CD4-positive, alpha-beta T cell treated with Interleukin-21 for 1 hour (primary cell): ENCODE measurements around the gene VPS37B.

Source experiments
- DNase-seq: peaks from one replicate; pipeline ENCODE4 v3.0.0-alpha.2; 2020

VPS37B gene

DNA sequence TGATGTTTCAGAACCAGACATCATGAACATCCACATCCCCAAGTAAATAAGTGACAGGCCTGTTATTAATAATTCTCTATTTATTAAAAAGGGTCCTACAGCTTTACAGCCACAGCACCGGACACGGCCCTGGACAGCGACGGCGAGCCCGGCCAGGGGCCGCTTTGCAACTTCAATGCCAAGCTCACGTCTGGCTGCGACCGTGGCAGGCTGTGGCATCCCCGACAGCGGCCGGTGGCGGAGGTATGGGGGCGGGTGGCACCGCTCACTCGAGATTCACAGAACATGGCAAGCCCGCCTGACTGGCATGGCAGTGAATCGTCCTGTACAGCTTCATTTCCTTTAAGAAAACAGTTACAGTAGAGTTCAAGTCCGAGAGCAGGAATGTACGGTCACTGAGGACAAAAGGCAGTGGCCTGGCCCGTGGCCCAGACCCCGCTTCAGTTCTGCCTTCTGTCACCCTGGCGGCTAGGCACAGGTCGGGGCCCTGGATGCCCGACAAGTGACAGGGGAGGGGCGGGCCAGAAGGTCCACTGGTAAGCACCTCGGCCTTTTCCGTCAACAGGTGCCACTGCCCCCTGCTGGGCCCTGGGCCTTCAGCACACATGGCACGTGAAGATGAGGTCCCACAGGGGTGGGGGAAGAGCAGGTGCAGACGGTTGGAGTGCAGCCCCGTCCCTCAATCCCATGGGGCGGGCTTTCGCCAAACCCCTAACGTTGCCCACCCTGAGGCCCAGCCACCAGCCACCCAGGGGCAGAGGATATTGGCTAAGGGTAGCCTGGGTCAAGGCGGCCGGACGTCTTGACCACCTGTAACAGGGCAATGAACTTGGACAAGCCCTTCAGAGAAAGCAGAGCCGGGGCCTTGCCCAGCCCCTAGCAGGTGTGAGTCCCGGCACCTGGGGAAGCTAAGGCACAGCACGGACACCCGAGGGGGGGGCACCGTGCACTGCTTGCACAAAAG, 30.4 kb downstream of the VPS37B start:
- DNase-seq, result no peak

- DNase-seq, result no peak
Measured at GRCh38 chr12:122864894-122865253, 31.1 kb downstream of the VPS37B start.

DNA sequence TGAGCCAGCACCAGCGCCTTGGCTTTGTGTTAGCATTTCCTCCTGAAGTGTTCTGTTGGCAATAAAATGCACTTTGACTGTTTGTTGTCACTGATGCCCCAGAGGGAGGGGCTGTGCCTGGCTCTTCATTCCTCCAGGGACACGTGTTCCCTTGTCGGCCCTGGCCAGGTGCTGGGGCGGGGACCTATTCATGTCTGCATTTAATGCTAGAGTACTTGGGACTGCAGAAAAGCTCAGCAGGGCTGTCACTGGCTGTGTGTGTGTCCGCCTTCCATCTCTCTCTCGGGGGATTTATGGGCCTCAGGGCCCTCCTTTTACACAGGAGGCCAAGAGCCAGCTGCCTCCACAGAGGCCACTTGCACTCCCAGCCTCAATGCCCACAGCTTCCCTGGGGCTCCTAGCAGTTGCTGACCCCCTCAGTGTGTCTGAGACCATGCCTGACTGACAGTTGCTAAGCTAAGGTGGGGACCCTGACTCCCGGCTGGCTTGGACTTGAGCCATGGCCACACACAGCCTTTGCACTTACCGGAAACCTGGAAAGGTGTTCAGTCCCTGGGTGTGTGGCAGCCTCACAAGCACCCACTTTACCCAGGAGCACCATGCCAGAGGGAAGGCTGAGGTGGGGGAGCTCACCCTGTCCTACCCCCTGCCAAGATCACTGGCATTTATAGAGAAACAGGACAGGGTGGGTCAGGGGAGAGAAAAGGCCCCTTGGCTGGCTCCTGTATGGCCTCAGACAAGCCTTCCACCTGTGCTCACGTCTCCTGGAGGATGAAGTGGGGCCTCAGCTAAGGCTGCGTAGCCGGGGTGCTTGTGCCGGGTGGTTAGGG, 32.8 kb downstream of the VPS37B start:
- DNase-seq, result no peak

DNA sequence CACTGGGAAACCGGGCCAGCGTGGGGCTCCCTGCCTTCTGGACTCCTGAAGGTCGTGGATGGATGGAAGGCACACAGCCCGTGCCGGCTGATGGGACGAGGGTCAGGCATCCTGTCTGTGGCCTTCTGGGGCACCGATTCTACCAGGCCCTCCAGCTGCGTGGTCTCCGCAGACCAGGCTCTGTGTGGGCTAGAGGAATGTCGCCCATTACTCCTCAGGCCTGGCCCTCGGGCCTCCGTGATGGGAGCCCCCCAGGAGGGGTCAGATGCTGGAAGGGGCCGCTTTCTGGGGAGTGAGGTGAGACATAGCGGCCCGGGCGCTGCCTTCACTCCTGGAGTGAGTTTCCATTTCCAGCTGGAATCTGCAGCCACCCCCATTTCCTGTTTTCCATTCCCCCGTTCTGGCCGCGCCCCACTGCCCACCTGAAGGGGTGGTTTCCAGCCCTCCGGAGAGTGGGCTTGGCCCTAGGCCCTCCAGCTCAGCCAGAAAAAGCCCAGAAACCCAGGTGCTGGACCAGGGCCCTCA, 33.8 kb downstream of the VPS37B start:
- no peak for DNase-seq

DNA sequence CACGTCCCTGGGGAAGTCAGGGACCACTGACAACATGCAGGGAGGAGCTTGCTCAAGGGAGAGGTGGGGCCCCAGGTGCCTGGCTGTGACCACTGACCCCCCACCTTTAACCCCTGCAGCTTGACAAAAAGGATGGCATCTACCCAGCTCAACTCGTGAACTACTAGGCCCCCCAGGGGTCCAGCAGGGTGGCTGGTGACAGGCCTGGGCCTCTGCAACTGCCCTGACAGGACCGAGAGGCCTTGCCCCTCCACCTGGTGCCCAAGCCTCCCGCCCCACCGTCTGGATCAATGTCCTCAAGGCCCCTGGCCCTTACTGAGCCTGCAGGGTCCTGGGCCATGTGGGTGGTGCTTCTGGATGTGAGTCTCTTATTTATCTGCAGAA, 34.3 kb downstream of the VPS37B start:
- DNase-seq, result no peak

DNA sequence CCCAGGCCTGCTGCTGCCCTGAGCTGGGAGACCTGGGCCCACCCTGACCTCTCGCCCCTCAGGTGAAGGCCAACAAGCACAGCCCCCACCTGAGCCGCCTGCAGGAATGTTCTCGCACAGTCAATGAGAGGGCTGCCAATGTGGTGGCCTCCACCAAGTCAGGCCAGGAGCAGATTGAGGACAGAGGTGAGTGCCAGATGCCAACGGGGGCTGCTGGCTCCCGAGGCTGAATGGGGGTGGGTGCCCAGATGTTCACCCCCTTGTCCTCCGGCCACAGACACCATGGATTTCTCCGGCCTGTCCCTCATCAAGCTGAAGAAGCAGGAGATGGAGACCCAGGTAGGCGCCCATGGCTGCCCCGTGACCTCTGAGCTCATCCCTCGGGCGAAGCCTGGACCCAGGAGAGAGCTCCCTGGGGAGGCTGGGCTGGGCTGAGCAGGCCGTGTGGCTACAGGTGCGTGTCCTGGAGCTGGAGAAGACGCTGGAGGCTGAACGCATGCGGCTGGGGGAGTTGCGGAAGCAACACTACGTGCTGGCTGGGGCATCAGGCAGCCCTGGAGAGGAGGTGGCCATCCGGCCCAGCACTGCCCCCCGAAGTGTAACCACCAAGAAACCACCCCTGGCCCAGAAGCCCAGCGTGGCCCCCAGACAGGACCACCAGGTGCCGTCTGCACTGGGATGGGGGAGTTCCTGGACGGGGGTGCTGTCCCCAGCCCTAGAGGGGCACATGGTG, 34.9 kb downstream of the VPS37B start:
- no peak for DNase-seq

- DNase-seq, result peak; percentile 83
Measured at GRCh38 chr12:122860040-122860853, 35.7 kb downstream of the VPS37B start.

DNA sequence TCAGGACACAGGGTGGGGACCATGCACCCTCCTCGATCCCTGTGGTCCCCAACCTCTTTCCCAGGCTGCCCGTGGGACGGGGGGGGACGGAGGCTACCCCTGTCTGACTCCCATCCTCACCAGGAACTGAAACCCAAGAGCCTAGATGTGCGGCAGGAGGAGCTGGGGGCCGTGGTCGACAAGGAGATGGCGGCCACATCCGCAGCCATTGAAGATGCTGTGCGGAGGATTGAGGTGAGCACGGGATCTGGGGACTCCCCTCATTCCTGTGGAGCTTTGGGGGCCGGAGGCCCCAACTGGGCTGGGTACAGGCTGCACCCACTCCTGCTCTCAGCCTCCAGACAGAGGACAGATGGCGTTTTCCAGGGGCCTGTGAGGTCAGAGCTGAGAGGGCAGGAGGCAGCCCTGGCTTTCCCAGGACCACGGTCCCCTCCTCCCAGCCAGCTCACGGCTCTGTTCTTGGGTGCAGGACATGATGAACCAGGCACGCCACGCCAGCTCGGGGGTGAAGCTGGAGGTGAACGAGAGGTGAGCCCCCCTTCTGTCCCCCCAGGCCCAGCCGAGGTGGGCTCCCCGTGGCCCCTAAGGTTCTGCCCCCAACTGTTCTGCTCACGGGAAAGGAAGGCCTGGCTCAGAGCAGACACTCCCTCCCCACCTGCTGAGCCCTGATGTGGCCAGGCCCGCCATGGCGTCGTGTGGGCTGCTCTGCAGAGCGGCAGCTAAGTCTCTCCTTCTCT, 36.5 kb downstream of the VPS37B start:
- no peak for DNase-seq

DNA sequence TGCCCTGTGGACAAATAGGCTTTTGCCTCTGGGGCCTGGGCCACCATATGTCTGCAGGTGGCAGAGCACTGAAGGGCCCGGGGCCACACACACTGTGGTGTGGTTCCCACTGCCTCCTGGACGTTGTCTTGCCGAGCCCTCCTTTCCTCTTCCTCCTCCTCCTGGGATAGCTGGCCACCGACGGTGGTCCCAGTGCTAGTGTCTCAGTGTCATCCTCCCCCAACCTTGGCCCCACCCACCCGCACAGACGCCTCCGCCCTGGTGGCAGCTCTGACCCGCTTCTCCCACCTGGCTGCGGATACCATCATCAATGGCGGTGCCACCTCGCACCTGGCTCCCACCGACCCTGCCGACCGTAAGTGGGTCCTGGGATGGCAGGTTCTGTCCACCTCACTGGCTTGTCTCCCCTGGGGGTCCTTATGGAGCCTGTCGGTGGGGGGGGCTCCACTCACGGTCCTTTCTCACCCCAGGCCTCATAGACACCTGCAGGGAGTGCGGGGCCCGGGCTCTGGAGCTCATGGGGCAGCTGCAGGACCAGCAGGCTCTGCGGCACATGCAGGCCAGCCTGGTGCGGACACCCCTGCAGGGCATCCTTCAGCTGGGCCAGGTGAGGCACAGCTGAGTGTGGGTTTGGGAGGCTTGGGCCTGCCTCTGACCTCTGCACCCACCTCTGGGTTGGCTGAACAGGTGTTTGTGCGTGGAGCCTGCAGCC, 37.2 kb downstream of the VPS37B start:
- no peak for DNase-seq

GRCh38 chr12:122858171-122858570, 37.8 kb downstream of the VPS37B start:
- no peak for DNase-seq

GRCh38 chr12:122856999-122857671, 38.8 kb downstream of the VPS37B start:
- no peak for DNase-seq

DNA sequence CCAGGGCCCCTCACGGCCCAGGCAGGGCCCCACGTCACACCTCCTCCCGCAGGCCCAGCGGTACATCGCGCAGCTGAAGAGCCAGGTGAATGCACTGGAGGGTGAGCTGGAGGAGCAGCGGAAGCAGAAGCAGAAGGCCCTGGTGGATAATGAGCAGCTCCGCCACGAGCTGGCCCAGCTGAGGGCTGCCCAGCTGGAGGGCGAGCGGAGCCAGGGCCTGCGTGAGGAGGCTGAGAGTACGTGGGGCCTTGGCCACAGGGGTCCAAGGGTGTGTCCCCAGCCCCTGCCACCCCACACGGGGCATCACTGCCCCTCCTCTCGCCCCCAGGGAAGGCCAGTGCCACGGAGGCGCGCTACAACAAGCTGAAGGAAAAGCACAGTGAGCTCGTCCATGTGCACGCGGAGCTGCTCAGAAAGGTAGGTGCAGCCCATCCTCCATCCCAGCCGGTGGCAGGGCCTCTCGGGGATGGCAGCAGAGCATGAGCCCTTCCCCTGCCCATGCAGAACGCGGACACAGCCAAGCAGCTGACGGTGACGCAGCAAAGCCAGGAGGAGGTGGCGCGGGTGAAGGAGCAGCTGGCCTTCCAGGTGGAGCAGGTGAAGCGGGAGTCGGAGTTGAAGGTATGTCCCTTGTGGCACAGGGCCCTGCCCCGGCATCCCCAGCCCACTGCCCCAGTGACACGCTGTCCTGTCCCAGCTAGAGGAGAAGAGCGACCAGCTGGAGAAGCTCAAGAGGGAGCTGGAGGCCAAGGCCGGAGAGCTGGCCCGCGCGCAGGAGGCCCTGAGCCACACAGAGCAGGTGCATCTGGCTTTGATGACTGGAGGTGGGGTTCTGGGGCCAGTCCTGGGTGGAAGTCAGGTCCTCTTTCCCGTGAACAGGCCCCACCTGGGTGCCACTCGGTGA, 39.7 kb downstream of the VPS37B start:
- DNase-seq, result no peak

- DNase-seq, result no peak
Measured at GRCh38 chr12:122855071-122855829, 40.7 kb downstream of the VPS37B start.

DNA sequence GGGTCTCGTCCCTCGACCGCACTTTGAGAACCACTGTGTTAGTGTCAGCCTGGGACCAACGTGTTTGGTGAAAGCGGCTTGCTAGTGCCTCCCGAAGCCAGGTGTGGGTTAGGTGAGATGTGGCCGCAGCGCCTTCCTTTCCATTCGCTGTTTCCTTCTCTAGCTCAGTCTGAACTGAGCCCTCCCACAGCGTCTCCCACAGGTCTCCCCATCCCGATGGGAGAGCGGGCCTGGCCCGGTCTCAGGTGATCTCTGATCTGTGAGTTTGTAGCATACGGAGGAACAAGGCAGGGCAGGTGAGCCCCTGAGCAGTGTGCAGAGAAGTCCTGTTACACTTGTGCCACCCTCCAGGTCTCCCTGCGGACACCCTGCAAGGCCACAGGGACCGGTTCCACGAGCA, 41.4 kb downstream of the VPS37B start:
- no peak for DNase-seq

DNA sequence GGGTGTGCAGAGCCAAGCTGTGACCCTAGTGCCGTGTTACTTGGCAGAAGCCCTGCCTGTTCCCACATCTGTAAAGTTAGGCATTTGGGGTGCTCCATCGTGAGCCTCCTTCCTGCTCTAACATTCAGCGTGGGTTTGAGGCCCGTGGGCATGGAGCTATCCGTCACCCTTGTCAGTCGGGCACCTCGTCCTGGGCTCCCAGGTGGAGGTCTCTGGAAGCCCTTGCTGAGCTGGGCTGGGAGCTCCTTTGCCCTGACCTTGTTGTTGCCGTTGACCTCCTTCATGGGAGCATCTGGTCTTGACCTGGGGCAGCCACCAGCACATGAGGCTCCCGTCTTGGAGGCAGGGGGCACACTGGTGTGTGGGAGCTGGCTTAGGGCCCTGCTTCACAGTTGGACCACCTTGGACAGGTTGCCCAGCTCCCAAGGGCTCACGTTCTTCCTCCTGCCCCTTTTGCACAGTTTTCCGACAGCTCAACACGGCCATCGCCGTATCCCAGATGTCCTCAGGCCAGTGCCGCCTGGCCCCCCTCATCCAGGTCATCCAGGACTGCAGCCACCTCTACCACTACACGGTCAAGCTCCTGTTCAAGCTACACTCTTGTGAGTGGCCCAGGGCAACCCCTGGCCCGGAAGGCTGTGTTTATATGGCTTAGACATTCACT, 42.2 kb downstream of the VPS37B start:
- no peak for DNase-seq

GRCh38 chr12:122852336-122853275, 43.3 kb downstream of the VPS37B start:
- no peak for DNase-seq
